ENCODE data around the gene CES3.

CES3 gene

GRCh38 chr16:66926171-66926947 lies 34.7 kb upstream of the CES3 start:
- peaks cover 0 to 53% (median 28%) of the 10 kb centered on the region in 5 experiments for H3K27me3 ChIP-seq (replicated peaks in 2 of 5; ENCODE audit: control insufficient read depth in 4 of 5, insufficient read depth in 5 of 5, low read length in 4 of 5)
- WGBS (ENCODE audit: insufficient coverage) = 89% methylated on average over 4 of the region's 5 CpGs
- ChIA-PET CTCF (interaction anchor here (0.7 to 20.4 kb wide), 7 partner anchors 8 to 520 kb away, joined by 3 to 473 read pairs (median 3); partner anchors contain the start of gene CDH16), POLR2A (no interaction called here)
- H3K9me3 ChIP-seq (ENCODE audit: control extremely low read depth in 1 of 5, control insufficient read depth in 4 of 5, insufficient read depth in 2 of 5, low read depth in 1 of 5, low read length in 4 of 5) = no peaks in the 10 kb centered on the region
- H3K27ac ChIP-seq (ENCODE audit: insufficient read depth in 1 of 2, low read depth in 1 of 2, low read length in 2 of 2, poor library complexity in 1 of 2, severe bottlenecking in 2 of 2) = no peak overlapping the region
- H3K36me3 ChIP-seq (ENCODE audit: control insufficient read depth in 4 of 4, insufficient read depth in 4 of 4, low read length in 3 of 4) = peaks cover 0 to under 1% (median 0%) of the 10 kb centered on the region in 4 experiments
- DNase-seq = peak in 1 of 3 donors; percentile 31
- no peak overlapping the region for H3K4me3 ChIP-seq (ENCODE audit: control insufficient read depth in 1 of 7, extremely low read depth in 1 of 7, insufficient read depth in 4 of 7, low read depth in 2 of 7, low read length in 6 of 7)
- peaks cover 0 to 18% (median 15%) of the 10 kb centered on the region in 4 experiments for H3K4me1 ChIP-seq (ENCODE audit: control extremely low read depth in 1 of 4, control insufficient read depth in 4 of 4, insufficient read depth in 4 of 4, low read length in 3 of 4)

- Histone ChIP-seq H3K27ac (ENCODE audit: insufficient read depth in 1 of 2, low read depth in 1 of 2, low read length in 2 of 2, poor library complexity in 1 of 2, severe bottlenecking in 2 of 2) (no peak overlapping the region), H3K27me3 (replicated peaks in 2 of 5; ENCODE audit: control insufficient read depth in 4 of 5, insufficient read depth in 5 of 5, low read length in 4 of 5) (peaks cover 0 to 47% (median 23%) of the 10 kb centered on the region in 5 experiments), H3K4me3 (ENCODE audit: control insufficient read depth in 1 of 7, extremely low read depth in 1 of 7, insufficient read depth in 4 of 7, low read depth in 2 of 7, low read length in 6 of 7) (no peak overlapping the region), H3K9me3 (ENCODE audit: control extremely low read depth in 1 of 5, control insufficient read depth in 4 of 5, insufficient read depth in 2 of 5, low read depth in 1 of 5, low read length in 4 of 5) (no peaks in the 10 kb centered on the region), H3K36me3 (ENCODE audit: control insufficient read depth in 4 of 4, insufficient read depth in 4 of 4, low read length in 3 of 4) (peaks cover 0 to 7% (median 2%) of the 10 kb centered on the region in 4 experiments), H3K4me1 (ENCODE audit: control extremely low read depth in 1 of 4, control insufficient read depth in 4 of 4, insufficient read depth in 4 of 4, low read length in 3 of 4) (peaks cover 0 to 18% (median 15%) of the 10 kb centered on the region in 4 experiments)
- ChIA-PET CTCF (interaction anchor here (1.1 to 20.4 kb wide), 4 partner anchors 8 to 28 kb away, joined by 3 to 473 read pairs (median 3); partner anchors contain the start of gene CDH16), POLR2A (no interaction called here)
- 34% methylated on average over 3 of the region's 3 CpGs for WGBS (ENCODE audit: insufficient coverage)
- peak in 1 of 3 donors; percentile 27 for DNase-seq
Observed at GRCh38 chr16:66926961-66927436, 34.1 kb upstream of the CES3 start.

DNA sequence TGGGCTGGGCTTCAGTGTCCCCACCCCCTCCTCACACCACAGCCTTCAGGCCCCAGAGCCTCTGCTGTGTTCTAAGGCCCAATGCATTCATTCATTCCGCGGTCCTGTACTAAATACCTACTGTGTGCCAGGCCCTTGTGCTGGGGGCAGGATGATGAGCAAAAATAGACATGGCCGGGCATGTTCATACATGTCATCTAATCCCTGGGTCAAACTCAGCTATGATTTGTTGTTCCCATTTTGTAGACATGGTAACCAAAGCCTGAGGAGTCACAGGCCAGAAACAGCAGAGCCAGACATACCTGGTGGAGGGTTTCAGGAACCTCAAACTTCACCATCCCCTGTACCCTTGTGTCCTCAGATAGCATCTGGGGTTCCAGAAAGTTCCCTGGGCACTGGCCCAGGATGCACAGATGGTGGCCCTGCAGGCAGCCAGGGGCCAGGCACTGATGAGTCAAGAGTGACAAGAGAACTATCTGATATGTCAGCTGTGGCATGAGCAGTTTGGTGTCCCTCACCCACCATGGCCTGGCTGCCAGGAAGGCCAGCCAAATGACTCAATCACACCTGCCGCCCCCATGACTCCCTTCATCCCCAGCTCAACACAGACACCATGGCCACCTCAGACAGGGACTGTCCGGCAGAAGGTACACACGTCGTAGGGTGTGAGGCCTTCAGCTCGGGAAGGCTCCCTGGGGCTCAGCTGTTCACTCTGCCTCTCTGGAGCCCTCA lies 33.0 kb upstream of the CES3 start:
- ChIA-PET POLR2A (no interaction called here), CTCF (interaction anchor here (0.6 to 20.4 kb wide), 8 partner anchors 9 to 98 kb away, joined by 3 to 473 read pairs (median 4); partner anchors contain the start of genes CDH16 and NAE1)
- no peak overlapping the region for H3K4me3 ChIP-seq (ENCODE audit: control insufficient read depth in 1 of 7, extremely low read depth in 1 of 7, insufficient read depth in 4 of 7, low read depth in 2 of 7, low read length in 6 of 7)
- WGBS (ENCODE audit: insufficient coverage) = 95% methylated on average over 7 of the region's 8 CpGs
- peaks cover 0 to 41% (median 19%) of the 10 kb centered on the region in 5 experiments for H3K27me3 ChIP-seq (replicated peaks in 2 of 5; ENCODE audit: control insufficient read depth in 4 of 5, insufficient read depth in 5 of 5, low read length in 4 of 5)
- no peak overlapping the region for H3K27ac ChIP-seq (ENCODE audit: insufficient read depth in 1 of 2, low read depth in 1 of 2, low read length in 2 of 2, poor library complexity in 1 of 2, severe bottlenecking in 2 of 2)
- peaks cover 0 to 22% (median 16%) of the 10 kb centered on the region in 4 experiments for H3K4me1 ChIP-seq (ENCODE audit: control extremely low read depth in 1 of 4, control insufficient read depth in 4 of 4, insufficient read depth in 4 of 4, low read length in 3 of 4)
- peaks cover 0 to 13% (median 2%) of the 10 kb centered on the region in 4 experiments for H3K36me3 ChIP-seq (ENCODE audit: control insufficient read depth in 4 of 4, insufficient read depth in 4 of 4, low read length in 3 of 4)
- H3K9me3 ChIP-seq (ENCODE audit: control extremely low read depth in 1 of 5, control insufficient read depth in 4 of 5, insufficient read depth in 2 of 5, low read depth in 1 of 5, low read length in 4 of 5) = no peaks in the 10 kb centered on the region
- DNase-seq = no peak

GRCh38 chr16:66928702-66929388 lies 32.2 kb upstream of the CES3 start:
- H3K27ac ChIP-seq (ENCODE audit: insufficient read depth in 1 of 2, low read depth in 1 of 2, low read length in 2 of 2, poor library complexity in 1 of 2, severe bottlenecking in 2 of 2) = no peak overlapping the region
- no peak overlapping the region for H3K4me3 ChIP-seq (ENCODE audit: control insufficient read depth in 1 of 7, extremely low read depth in 1 of 7, insufficient read depth in 4 of 7, low read depth in 2 of 7, low read length in 6 of 7)
- H3K36me3 ChIP-seq (ENCODE audit: control insufficient read depth in 4 of 4, insufficient read depth in 4 of 4, low read length in 3 of 4) = peaks cover 0 to 13% (median 2%) of the 10 kb centered on the region in 4 experiments
- no peaks in the 10 kb centered on the region for H3K9me3 ChIP-seq (ENCODE audit: control extremely low read depth in 1 of 5, control insufficient read depth in 4 of 5, insufficient read depth in 2 of 5, low read depth in 1 of 5, low read length in 4 of 5)
- POLR2A ChIA-PET = no interaction called here
- H3K27me3 ChIP-seq (replicated peaks in 2 of 5; ENCODE audit: control insufficient read depth in 4 of 5, insufficient read depth in 5 of 5, low read length in 4 of 5) = peaks cover 0 to 35% (median 15%) of the 10 kb centered on the region in 5 experiments
- DNase-seq = peak; percentile 64 to 66 (median 66)
- H3K4me1 ChIP-seq (ENCODE audit: control extremely low read depth in 1 of 4, control insufficient read depth in 4 of 4, insufficient read depth in 4 of 4, low read length in 3 of 4) = peaks cover 3 to 30% (median 24%) of the 10 kb centered on the region in 4 experiments
- CTCF ChIA-PET = interaction anchor here (0.6 to 20.4 kb wide), 7 partner anchors 10 to 99 kb away, joined by 3 to 473 read pairs (median 5); partner anchors contain the start of gene NAE1
- WGBS (ENCODE audit: insufficient coverage) = 86% methylated on average over 7 of the region's 10 CpGs

DNA sequence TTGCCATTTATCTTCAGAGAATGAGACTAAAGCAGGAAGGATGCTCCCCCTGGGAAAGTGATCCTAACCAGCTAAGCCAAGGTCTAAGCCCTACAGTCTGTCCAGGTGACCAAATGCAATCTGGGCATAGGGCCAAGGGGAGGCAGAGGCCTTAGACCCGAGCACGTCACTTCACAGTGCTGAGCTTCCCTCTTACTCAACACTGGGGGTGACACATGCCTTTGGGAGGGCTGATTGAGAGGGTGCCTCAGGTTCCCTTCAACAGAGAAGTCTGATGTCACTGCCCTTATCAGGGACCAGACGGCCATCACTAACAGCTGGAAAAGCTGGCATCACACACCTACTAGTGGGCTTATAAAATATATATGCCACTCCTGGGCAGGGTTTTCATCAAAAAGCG lies 30.9 kb upstream of the CES3 start:
- peak in 1 of 3 donors; percentile 38 for DNase-seq
- no peaks in the 10 kb centered on the region for H3K9me3 ChIP-seq (ENCODE audit: control extremely low read depth in 1 of 5, control insufficient read depth in 4 of 5, insufficient read depth in 2 of 5, low read depth in 1 of 5, low read length in 4 of 5)
- no peak overlapping the region for H3K4me3 ChIP-seq (ENCODE audit: control insufficient read depth in 1 of 7, extremely low read depth in 1 of 7, insufficient read depth in 4 of 7, low read depth in 2 of 7, low read length in 6 of 7)
- POLR2A ChIA-PET = no interaction called here
- H3K36me3 ChIP-seq (ENCODE audit: control insufficient read depth in 4 of 4, insufficient read depth in 4 of 4, low read length in 3 of 4) = peaks cover 0 to 13% (median 2%) of the 10 kb centered on the region in 4 experiments
- peaks cover 3 to 31% (median 21%) of the 10 kb centered on the region in 4 experiments for H3K4me1 ChIP-seq (ENCODE audit: control extremely low read depth in 1 of 4, control insufficient read depth in 4 of 4, insufficient read depth in 4 of 4, low read length in 3 of 4)
- H3K27me3 ChIP-seq (replicated peaks in 2 of 5; ENCODE audit: control insufficient read depth in 4 of 5, insufficient read depth in 5 of 5, low read length in 4 of 5) = peaks cover 0 to 22% (median 11%) of the 10 kb centered on the region in 5 experiments
- CTCF ChIA-PET = interaction anchor here (1.1 to 4.3 kb wide), 5 partner anchors 9 to 36 kb away, joined by 4 to 42 read pairs (median 7); partner anchors contain the start of gene CDH16
- 95% methylated on average over 3 of the region's 4 CpGs for WGBS (ENCODE audit: insufficient coverage)
- H3K27ac ChIP-seq (ENCODE audit: insufficient read depth in 1 of 2, low read depth in 1 of 2, low read length in 2 of 2, poor library complexity in 1 of 2, severe bottlenecking in 2 of 2) = no peak overlapping the region

GRCh38 chr16:66931665-66932064 lies 29.4 kb upstream of the CES3 start:
- H3K27ac ChIP-seq (ENCODE audit: insufficient read depth in 1 of 2, low read depth in 1 of 2, low read length in 2 of 2, poor library complexity in 1 of 2, severe bottlenecking in 2 of 2) = no peak overlapping the region
- no peak overlapping the region for H3K4me3 ChIP-seq (ENCODE audit: control insufficient read depth in 1 of 7, extremely low read depth in 1 of 7, insufficient read depth in 4 of 7, low read depth in 2 of 7, low read length in 6 of 7)
- no peaks in the 10 kb centered on the region for H3K9me3 ChIP-seq (ENCODE audit: control extremely low read depth in 1 of 5, control insufficient read depth in 4 of 5, insufficient read depth in 2 of 5, low read depth in 1 of 5, low read length in 4 of 5)
- H3K27me3 ChIP-seq (replicated peaks in 2 of 5; ENCODE audit: control insufficient read depth in 4 of 5, insufficient read depth in 5 of 5, low read length in 4 of 5) = peaks cover 0 to 7% (median 3%) of the 10 kb centered on the region in 5 experiments
- ChIA-PET POLR2A (no interaction called here), CTCF (interaction anchor here (0.7 to 4.3 kb wide), 7 partner anchors 11 to 37 kb away, joined by 3 to 42 read pairs (median 4); partner anchors contain the start of gene CDH16)
- no peak for DNase-seq
- H3K36me3 ChIP-seq (ENCODE audit: control insufficient read depth in 4 of 4, insufficient read depth in 4 of 4, low read length in 3 of 4) = peaks cover 0 to 13% (median 2%) of the 10 kb centered on the region in 4 experiments
- no CpG with 5 or more reads among the region's 2 CpGs for WGBS (ENCODE audit: insufficient coverage)
- H3K4me1 ChIP-seq (ENCODE audit: control extremely low read depth in 1 of 4, control insufficient read depth in 4 of 4, insufficient read depth in 4 of 4, low read length in 3 of 4) = peaks cover 3 to 37% (median 30%) of the 10 kb centered on the region in 4 experiments
